GM19455 (cell line): ENCODE results near the gene SLC38A10.
A peak's percentile ranks its signal among the peaks of the same experiment; 100 is the strongest.
"Not testable (repeated sequence)": the region's sequence is repeated elsewhere in the genome, so short reads cannot be mapped to it uniquely, and the experiment has no call there.

ENCODE experiments used
- ATAC-seq: cut with Tn5 transposase; IDR thresholded peaks from one replicate; pipeline ENCODE4 v1.9.1; 2021; ENCODE audit not compliant: unreplicated experiment

SLC38A10 gene

DNA sequence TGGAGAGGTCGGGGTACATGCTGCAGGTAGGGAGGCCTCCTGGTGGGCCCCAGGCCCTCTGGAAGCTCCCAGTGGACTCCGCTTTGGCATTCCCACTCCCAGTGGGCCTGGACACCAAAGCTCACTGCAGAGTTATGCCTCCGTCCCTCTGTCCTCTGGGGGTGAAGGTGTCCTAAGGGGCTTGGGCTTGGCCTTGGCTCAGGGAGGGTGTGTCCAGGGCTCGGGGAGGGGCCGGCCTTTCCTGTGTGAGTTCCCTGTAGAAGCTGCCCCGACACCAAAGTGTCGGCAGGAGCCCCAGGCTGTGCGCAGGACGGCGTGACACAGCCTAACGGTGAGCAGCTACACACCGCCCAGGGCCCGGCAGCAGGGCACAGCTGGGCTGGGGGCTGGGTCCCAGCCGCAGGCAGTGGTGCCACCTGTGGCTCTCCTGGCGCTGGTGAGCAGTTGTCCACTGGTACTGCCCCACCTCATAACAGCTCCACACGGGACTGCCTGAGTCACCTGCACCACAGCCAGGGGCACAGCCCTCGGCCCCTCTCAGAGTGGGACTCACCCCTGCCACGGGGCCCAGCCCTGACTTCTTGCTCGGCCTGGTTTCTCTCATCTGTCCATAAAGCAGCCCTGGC, 62.4 kb downstream of the SLC38A10 start:
- no peak for ATAC-seq

DNA sequence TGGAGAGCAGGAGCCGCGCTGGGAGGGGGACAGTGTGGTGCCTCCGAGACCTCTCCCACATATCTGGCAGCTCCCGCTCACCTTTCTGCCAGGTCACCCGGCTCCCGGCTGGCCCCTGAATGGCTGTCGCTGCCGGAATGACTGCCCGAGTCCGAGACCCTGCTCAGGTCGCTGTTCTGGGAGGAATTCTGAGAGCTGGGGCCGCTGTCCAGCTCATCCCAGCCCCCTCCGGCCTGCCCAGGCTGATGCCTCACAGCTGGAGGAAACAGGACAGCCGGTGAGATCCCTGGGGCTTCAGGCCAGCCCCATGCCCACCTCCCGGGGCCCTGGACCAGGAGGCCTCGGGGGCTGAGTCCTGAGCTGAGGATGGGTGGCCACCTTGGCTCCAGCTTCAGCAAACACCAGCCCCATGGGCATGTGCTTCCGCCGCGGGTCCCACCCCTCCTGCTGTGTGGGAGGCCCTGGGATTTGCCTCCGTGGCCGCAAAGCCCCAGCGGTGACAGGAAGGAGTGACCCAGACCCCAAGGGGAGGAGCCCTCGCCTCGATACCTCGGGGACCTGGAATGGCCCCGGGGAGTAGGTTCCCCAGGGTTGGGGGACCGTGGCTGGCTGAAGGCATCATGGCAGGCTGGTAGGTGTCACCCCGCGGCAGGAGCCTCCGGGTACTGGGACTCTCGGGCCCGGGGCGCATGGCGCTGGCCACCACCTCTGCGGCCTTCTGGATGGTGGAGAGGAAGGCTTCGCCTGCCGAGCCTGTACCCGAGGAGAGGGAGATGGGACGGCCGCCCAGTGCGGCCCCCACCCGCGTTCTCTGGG, 63.1 kb downstream of the SLC38A10 start:
- ATAC-seq = no peak

GRCh38 chr17:81231121-81231645, 63.9 kb downstream of the SLC38A10 start:
- ATAC-seq = no peak

- no peak for ATAC-seq
Measured at GRCh38 chr17:81230043-81230820, 64.9 kb downstream of the SLC38A10 start.

GRCh38 chr17:81229666-81229920, 65.5 kb downstream of the SLC38A10 start:
- ATAC-seq = no peak

DNA sequence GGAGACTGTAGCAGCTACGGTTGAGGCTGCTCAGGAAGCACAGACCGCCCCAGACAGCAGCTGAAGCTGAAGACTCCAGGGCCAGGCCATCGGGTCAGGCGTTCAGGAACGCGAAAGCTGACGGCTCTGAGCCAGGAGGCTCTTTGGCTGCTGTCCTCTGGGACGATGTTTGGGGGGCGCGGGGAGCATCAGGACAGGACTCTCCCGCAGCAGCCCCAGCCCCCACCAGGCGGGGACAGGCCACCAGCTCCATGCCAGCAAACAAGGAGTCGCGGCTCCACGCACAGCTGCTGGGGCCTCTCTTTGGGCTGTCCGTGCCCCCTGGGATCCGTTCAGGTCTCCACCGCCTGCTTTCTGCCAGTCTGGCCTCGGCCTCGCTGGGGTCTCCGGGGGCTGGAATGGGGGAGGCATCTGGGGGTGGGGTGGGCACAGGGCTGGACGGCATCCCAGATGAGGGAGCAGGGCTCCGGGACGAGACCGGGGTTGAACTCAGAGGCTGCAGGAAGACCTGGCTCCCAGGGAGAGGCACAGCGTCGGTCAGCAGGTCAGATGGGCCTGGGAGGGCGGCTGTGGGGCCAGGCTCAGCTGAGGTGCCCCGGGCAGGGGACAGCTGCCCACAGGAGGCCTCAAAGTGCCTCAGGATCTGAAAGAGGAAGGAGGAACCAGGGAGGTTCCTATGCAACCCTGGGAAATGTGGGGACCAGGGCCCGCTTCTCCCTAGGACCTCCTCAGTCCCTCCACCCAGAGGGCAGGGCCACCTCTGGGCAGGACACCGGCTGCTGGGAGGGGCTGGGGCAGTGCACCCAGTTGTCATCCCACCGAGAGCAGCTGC, 66.1 kb downstream of the SLC38A10 start:
- ATAC-seq = no peak

DNA sequence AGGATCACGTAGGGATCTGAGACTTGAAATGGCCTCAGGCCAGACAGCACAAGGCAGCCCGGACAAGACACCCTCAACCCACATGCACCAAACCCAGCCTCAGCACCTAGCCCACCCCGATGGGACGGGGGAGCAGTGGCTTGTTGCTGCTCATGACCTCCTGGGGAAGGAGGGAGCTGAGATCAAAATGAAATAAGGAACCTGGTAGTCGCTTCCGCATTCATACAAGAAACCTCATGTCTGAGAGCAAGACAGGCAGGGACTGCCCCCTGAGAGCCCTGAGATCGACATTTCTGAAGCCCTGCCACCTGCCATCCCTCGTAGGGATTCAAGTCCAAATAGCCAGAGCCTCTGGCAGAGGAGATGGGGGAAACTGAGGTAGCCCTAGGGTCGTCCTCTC, 66.7 kb downstream of the SLC38A10 start:
- no peak for ATAC-seq

DNA sequence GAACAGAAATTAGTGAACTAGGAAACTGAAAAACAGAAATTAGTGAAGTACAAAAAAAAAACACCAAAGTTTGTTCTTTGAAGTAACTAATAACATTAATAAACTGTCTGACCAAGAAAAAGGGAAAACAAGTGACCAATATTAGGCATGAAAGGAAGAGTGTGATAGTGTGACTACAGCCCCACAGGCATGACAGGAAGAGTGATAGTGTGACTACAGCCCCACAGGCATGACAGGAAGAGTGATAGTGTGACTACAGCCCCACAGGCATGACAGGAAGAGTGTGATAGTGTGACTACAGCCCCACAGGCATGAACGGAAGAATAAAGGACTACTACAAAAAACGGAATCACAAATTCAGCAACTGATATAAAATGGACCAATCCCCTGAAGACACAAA, 67.5 kb downstream of the SLC38A10 start:
- ATAC-seq = not testable (repeated sequence)

DNA sequence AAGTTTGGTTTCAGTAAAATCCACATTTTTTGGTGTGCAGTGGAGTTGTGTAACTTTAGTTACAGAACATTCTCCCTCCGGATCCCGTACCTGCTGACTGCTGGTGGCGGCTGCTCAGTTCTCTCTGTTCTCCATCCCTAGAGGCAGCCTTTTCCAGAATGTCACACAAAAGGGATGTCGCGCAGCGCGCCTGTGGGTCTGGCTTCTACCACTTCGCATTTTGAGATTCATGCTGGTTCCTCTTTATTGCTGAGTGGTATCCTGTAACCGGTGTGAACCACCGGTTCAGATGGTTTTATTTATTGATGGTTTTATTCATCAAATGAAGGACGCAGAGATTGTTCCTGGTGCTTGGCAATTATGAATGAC, 71.4 kb downstream of the SLC38A10 start:
- no peak for ATAC-seq

GRCh38 chr17:81222906-81223761, 72.0 kb downstream of the SLC38A10 start, which contains the start of gene CEP131:
TSS of gene CEP131 (minus strand) at chr17:81222965. CDS start at chr17:81220056, 2,909 bp downstream.
- ATAC-seq = peak; percentile 88

DNA sequence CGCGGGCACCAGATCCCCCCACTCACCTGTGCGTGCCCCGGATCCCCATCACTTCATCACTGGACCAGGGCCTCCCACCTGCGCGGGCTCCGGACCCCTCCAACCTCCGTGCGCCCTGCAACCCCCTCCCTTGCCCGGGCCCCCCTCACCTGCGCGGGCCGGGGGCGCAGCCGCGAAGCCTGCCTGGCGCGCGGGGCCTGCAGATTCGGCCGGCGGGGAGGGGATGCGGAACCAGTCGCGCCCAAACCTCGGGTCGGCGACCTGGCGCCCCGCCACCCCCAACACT, 72.5 kb downstream of the SLC38A10 start:
- peak; percentile 6 for ATAC-seq

DNA sequence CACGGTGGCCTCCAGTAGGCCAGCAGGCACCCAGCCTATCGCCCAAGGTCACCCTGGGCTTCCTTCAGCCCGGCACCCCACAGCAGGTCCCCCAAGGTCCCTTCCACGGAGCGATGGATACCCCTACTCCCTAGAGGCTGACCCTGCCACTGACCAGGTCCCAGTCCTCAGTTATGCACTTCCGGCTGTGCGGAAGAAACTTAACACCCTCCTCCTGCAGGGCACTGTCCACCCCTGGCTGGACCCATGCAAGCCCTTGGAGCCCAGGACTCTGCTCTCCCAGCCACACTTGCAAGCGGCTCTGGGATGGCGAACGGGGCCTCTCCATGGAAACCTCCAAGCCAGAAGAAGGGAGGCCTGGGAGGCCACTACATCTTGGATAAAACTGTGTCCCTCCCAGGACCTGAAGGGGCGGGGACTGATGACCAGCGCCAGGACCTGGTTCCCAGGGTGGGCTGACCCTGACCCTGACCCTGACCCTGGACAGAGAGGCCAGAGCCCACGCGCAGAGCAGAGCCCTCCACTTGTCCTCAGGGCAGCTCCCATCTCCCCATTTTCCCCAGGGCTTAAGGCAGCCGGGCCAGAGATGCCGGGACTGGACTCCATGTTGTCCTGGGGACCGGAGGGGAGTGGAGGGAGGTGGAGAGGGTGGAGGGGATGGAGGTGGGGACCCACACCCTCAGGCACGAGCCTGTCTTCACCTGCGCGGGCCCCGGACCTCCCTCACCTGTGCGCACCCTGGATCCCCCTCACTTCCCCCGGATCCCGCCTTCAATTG, 73.1 kb downstream of the SLC38A10 start:
- ATAC-seq = no peak

GRCh38 chr17:81221371-81221841, 73.7 kb downstream of the SLC38A10 start:
- no peak for ATAC-seq

DNA sequence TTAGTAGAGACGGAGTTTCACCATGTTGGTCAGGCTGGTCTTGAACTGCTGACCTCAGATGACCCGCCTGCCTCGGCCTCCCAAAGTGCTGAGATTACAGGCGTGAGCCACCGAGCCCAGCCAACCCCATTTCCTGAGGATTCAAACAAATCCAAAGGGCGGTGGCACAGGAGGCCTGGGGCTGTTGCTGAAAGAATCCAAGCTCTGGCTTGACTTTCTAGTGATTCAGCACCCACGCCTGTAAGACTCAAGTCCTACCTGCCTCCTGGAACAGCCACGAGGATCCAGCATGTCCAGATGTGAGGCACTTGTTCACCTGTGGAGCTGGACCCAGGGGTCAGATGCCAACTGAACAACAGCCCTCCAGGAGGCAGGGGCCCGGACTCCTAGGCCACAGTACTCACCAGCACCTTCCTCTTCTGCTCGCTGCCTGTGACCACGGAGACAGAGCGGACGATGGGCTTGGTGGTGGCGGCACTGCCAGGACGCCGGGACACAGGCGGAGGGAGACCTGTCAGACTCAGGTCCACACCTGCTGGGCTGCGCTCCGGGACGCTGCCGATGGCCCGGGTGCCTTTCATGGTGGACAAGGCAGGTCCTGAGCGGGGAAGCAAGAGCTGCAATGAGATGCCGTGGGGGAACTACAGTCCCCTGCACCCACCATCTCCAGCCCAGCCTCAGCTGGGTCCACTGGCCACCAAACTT, 75.5 kb downstream of the SLC38A10 start:
- no peak for ATAC-seq

- ATAC-seq = no peak
Measured at GRCh38 chr17:81218991-81219390, 76.1 kb downstream of the SLC38A10 start.

- ATAC-seq = no peak
Measured at GRCh38 chr17:81218459-81218858, 76.6 kb downstream of the SLC38A10 start.

GRCh38 chr17:81217491-81217890, 77.6 kb downstream of the SLC38A10 start:
- no peak for ATAC-seq

- no peak for ATAC-seq
Measured at GRCh38 chr17:81213978-81214377, 81.1 kb downstream of the SLC38A10 start.

GRCh38 chr17:81212365-81212764, 82.7 kb downstream of the SLC38A10 start:
- ATAC-seq = no peak
